ENCODE measurements around the gene STMN1.

STMN1 gene

DNA sequence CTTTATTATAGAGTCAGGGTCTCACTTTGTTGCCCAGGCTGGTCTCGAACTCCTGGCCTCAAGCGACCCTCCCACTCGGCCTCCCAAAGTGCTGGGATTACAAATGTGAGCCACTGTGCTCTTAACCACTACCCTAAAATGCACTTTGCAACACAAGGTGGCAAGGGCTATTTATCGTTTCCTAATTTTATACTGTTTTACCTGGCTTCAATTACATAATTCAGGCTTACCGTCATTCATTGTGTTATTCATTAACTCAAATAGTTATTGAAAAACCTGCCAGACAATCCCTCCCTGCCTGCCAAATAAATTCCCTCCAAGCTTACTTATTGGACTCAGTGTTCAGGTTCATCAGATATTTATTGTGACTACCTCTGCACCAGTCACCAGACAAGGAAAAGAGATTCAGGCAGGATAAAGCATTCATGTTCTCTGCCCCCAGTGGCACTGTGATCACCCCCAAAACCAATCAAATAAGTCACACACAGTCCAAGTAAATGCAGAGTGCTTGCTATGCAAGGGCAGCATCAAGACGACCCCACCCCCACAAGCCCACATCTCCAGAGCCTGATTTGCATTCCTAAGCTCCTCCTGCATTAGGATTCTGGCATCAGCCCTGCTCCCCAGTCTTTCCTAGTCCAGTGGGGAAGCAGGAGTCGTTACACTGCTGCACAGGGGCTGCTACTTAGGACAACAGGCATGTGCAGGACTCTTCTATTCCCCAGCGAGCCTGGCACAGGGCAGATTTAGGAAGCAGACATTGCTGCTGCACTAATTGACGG is 38.8 kb downstream of the STMN1 start:
- no peak for DNase-seq

DNA sequence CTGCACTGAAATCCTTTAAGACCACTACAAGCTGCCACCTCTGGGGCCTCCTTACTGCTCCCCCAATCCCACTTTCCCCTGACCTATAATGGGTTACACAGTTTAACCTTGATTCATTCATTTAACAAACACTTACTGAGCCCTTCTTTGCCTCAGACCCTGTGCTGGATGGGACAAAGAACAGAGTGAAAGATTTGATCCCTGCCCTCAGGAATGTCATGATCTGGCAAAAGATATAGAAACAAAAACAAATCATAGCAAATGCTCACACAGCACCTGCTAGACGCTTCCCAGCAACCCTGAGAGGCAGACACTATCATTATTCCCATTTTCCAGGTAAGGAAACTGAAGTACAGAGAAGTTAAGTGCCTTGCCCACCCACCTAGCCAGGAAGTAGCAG is 39.9 kb downstream of the STMN1 start:
- no peak for DNase-seq

DNA sequence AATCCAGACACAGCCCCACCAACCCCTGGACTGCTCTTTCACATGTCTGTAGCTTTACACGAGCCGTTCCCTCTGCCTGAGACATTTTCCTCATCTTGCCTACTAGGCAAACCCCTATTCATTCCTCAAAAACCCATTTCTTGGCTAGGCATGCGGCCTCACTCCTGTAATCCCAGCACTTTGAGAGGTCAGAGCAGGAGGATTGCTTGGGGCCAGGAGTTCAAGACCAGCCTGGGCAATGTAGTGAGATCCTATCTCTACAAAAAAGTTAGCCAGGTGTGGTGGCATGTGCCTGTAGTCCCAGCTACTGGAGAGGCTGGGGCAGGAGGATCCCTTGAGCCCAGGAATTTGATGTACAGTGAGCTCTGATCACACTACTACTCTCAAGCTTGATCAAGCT is 41.8 kb downstream of the STMN1 start:
- no peak for DNase-seq

DNA sequence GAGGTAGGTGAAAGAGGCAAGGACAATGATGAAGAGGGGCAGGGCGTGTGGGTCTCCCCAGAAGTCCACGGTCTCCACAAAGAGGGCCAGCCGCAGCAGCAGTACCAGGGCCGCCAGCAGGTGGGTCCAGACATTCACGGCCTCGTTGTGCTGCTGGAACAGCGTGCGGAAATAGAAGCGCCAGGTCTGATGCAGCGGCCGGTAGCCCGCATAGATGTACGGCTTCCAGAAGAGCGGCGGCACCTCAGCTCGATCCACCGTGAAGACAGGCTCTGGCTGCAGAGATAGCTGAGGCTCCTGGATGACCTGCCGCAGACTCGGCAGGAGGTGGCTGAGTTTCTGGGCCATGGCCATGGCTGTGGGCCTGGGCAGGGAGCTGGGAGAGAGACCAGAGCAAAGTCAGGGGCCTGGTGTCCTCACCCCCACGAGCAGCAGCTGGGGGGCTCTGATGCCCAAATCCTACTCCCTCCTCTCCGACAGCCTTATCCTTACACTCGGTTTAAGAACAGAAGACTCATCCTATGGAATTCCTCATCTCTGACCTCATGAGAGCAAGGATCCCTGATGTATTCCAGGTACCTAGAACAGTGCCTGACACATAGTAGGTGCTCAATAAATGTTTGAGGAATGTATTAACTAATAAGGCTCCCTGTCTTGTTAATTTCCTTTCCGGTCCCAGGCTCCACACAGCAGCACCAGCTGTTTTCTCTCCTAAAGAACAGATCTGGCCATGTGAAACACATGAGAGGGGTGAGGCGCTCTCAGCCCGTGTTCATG is 42.5 kb downstream of the STMN1 start:
- DNase-seq = no peak

DNA sequence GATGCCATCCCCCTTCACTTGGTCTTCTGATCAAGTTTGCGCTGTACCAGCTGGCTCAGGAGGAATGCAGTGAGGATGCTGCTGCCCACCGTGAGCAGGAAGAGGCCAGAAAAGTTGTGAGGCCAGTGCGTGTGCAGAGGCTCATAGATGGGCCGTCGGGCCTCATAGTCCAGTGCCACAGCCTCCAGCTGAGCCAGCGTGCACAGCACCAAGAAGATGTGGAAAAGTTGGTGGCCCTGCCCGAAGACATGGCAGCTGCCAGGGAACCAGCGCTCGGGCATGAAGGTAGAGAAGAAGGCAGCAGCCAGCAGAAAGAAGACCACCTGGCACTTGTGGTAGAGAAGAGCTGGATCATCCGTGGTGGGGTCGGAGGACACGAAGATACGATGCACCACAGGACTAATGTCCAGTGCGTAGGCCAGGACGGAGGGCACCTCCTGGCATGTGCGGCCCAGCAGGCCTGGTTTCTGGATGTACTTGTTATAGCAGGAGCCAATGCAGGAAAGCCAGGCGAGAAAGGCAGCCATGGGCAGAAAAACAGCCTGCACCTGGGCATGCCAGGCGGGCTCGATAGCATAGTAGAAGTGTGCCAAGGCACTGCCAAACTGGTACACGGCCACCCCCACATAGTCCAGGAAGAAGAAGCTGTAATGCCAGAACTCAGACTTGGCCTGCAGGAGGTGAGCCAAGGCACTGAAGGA is 43.3 kb downstream of the STMN1 start:
- DNase-seq = no peak

DNA sequence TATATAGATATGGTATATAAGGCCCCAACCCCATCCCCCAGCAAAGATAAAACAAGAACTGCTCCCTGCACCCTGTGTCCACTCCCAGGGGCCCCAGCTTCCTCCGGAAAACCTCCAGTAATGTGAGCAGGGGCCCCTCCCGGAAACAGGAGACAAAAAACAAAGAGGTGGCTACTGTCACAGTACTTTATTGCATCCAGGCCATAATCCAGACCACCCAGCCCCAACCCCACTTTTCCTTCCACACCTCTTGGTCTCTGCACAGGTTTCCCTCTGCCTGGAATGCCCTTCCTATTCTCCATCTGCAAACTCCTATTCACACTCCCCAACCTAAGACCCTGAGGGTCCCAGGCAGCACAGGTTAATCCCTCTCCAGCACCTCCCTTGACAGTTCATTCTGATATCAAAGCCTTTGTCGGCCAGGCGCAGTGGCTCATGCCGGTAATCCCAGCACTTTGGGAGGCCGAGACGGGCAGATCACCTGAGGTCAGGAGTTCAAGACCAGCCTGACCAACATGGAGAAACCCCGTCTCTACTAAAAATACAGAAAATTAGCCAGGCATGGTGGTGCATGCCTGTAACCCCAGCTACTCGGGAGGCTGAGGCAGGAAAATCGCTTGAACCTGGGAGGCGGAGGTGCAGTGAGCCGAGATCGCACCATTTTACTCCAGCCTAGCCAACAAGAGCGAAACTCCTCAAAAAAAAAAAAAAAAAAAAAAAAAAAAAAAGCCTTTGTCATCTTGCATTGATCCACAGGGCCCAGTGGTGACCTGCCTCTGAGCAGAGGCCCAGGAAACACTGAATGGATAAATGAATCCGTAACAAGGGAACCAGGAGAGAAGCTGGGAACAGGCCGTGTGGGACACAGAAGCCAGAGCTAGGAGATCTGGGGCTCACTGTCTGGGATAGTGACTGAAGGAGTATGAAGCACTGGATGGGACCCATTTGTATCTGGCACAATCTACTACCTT is 44.6 kb downstream of the STMN1 start:
- DNase-seq = no peak

DNA sequence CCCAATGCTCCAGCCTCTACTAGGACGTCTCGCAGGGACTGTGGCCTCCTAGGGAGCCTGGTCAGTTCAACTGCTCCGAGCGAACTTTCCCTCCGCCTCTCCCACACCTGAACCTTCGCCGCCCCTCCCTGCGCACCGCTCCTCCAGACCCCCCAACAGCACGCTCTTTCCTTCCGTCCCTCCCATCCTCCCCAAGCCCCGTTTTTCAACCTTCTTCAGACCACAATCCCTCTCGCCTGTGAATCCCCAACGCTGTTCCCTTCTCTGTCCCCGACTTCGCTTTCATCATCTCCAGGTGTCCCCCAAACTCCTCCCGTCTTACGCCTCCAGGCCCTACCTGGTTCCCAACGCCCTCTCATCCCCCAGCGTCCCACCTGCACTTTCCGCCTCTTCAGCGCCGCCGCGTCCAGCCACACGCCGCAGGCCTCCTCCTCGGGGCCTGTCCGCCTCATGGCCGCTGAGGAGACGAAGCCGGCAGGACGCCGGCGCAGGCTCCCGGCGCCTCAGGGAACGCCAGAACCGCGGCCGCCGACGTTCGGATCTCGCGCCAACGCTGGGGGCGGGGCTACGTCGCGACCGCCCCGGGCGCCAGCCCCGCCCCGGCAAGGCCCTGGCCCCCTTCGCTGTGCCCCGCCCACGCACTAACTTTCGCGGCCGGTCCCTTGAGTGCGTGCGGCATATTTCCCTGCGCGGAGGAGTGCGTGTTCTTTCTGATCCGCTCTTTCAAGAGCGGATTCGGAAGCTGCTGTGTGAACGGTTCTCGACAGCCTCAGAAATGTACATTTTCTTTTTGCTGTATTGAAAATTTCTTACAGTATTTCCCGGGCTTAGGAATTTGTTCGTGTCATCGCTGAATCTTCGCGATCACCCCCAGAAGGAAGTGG is 47.1 kb downstream of the STMN1 start, which contains the start of gene AUNIP:
TSS of gene AUNIP (minus strand) at position 552 of the 884 bp plus-strand sequence. CDS start at position 452, 100 bp downstream.
- DNase-seq = peak; percentile 84

DNA sequence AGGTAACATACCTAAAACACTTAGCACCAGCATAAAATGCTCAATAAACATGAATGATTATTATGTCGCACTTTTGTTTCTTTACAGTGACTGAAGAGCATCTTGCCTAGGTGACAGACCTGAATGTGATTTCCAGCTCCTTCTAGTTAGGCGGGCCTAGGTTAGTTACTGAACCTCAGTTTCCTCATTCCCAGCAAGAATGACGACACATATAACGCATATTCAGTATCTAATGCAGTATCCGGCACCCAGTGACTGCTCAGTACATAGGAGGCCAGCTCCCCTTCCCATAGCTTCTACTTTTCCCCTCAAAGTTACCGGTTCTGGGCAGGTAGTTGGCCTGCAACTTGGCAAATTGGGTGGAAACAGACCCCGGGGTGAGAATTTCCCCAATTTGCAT is 47.7 kb downstream of the STMN1 start:
- DNase-seq = no peak

DNA sequence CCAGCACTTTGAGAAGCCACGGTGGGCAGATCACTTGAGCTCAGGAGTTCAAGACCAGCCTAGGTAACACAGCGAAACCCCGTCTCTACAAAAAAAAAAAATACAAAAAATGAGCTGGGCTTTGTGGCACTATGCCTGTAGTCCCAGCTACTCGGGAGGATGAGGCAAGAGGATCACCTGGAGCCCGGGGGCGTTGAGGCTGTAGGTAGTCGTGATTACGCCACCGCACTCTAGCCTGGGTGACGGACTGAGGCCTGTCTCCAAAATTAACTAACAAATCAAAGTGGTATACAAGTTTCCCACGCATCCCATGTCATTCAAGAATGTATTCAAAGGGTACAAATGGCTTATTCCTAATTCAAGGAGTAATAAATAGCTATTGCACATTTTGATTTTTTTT is 49.4 kb downstream of the STMN1 start:
- no peak for DNase-seq

DNA sequence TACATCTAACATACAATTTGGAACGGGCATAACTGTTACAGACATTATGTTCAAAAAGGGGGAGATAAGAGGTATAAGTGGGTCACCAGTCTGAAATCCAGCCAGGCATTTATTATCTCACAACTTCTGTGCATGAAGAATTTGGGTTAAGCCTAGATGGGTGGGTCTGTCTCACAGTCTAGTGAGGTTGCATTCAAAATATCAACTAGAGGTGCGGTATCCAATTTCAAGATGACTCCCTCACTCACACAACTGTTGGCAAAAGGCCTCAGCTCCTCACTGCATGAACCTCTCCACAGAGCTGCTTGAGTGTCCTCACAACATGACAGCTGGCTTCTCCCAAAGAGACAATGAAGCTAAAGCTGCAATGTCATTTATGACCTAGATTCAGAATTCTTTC is 51.7 kb downstream of the STMN1 start:
- DNase-seq = no peak
